Upper lobe of left lung (tissue), 6 donors: Measurements from ENCODE around the gene ADRB2. TPM values are rescaled to one million over a fixed set of nuclear protein-coding genes. Genes with fewer than 3 reads are reported as not detected.
A peak's percentile ranks its signal among the peaks of the same experiment; 100 is the strongest.

Experiments used
- ATAC-seq, 2 donors: fragments of 200-7000 bp; cut with Tn5 transposase; one replicate each; pipeline ENCODE4 v1.9.1; 2022; ENCODE audit warnings: mild to moderate bottlenecking in 2 of 2, moderate library complexity in 2 of 2; ENCODE audit not compliant: low FRiP score in 2 of 2
- DNase-seq, 2 donors: peaks; one replicate each; pipeline ENCODE4 v3.0.0-alpha.2; 2019 to 2020
- H3K27ac ChIP-seq, 4 donors: fragments of 200-600 bp; sonication (generic); one replicate each; pipeline ENCODE4 v1.5.1; 2016 to 2019
- H3K27me3 ChIP-seq, 4 donors: fragments of 200-600 bp; sonication (generic); one replicate each; pipeline ENCODE4 v1.5.1; 2017 to 2019
- H3K36me3 ChIP-seq, 4 donors: fragments of 200-600 bp; sonication (generic); one replicate each; pipeline ENCODE4 v1.5.1; 2016 to 2019
- H3K4me1 ChIP-seq, 4 donors: fragments of 200-600 bp; sonication (generic); one replicate each; pipeline ENCODE4 v1.5.1; 2018 to 2019
- H3K4me3 ChIP-seq, 4 donors: fragments of 200-600 bp; sonication (generic); one replicate each; pipeline ENCODE4 v1.5.1; 2017 to 2019; ENCODE audit warnings: mild to moderate bottlenecking in 2 of 4, moderate library complexity in 1 of 4
- H3K9me3 ChIP-seq, 4 donors: fragments of 200-600 bp; sonication (generic); one replicate each; pipeline ENCODE4 v1.5.1; 2018 to 2019
- CTCF ChIP-seq, 6 experiments: fragments of 450-650 bp in 4 of 6; fragments of 200-600 bp in 2 of 6; sonication (generic) in 2 of 6; IDR thresholded peaks; one replicate each; pipeline ENCODE4 v1.5.1; 2016 to 2019; ENCODE audit warnings: antibody characterized with exemption in 6 of 6
- EP300 ChIP-seq, 4 donors: sonication (generic); formaldehyde crosslinking; IDR thresholded peaks; one replicate each; pipeline ENCODE4 v1.5.1; 2017; ENCODE audit warnings: antibody characterized with exemption in 4 of 4, control low read depth in 2 of 4
- POLR2A ChIP-seq, 4 donors: fragments of 450-650 bp; IDR thresholded peaks; one replicate each; pipeline ENCODE4 v1.5.1; 2016 to 2017; ENCODE audit warnings: antibody characterized with exemption in 4 of 4, mild to moderate bottlenecking in 2 of 4
- POLR2AphosphoS5 ChIP-seq, 2 donors: sonication (generic); formaldehyde crosslinking; IDR thresholded peaks; one replicate each; pipeline ENCODE4 v1.5.1; 2017; ENCODE audit warnings: antibody characterized with exemption in 2 of 2
- WGBS, 2 donors: methylation state at CpG; one replicate each; pipeline ENCODE4 v1.1.5; 2017 to 2018; 5-methylcytosine and 5-hydroxymethylcytosine counted together
- total RNA-seq, 6 donors: library from RNA; depleted of rRNA in 4 of 6; stranded (reverse); fragments of >200 nt in 4 of 6; gene quantifications; one replicate each; pipeline versions ENCODE4 v1.1.0 to v1.2.1, GENCODE V29; 2016 to 2021
- donor health status: DM: no; HTN: no; CAD: no; lungs with moderate emphysema.
- donor health status: DM: no; HTN: yes; CAD: no; lungs with severe emphysema.

Gene ADRB2
- total RNA-seq = 10 to 100 TPM; 22.4 to 77.4 (median 34.2) TPM

DNA sequence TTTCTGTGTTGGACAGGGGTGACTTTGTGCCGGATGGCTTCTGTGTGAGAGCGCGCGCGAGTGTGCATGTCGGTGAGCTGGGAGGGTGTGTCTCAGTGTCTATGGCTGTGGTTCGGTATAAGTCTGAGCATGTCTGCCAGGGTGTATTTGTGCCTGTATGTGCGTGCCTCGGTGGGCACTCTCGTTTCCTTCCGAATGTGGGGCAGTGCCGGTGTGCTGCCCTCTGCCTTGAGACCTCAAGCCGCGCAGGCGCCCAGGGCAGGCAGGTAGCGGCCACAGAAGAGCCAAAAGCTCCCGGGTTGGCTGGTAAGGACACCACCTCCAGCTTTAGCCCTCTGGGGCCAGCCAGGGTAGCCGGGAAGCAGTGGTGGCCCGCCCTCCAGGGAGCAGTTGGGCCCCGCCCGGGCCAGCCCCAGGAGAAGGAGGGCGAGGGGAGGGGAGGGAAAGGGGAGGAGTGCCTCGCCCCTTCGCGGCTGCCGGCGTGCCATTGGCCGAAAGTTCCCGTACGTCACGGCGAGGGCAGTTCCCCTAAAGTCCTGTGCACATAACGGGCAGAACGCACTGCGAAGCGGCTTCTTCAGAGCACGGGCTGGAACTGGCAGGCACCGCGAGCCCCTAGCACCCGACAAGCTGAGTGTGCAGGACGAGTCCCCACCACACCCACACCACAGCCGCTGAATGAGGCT lies at the start of gene ADRB2:
ADRB2 (plus strand) TSS at position 559 of the 686 bp plus-strand sequence. CDS start 221 bp downstream, outside the sequence.
- DNase-seq (peak; percentile 98 to 99), ATAC-seq (peak; percentile 97 to 99)
- Histone ChIP-seq H3K4me1 (peaks cover 17 to 57% (median 32%) of the 10 kb centered on the region in 4 donors), H3K9me3 (no peaks in the 10 kb centered on the region), H3K4me3 (peak within 1 kb of the TSS; percentile 53 to 79 (median 67)), H3K36me3 (no peaks in the 10 kb centered on the region), H3K27ac (peak within 1 kb of the TSS; percentile 89 to 99 (median 92)), H3K27me3 (no peaks in the 10 kb centered on the region)
- 0% methylated on average over 10 to 17 of the region's 42 CpGs for WGBS, 2 donors
- TF ChIP-seq POLR2A (IDR thresholded peaks at IDR 0.05) (peak; percentile 63 to 99 (median 98)), CTCF (IDR thresholded peaks at IDR 0.05) (peak in 1 of 6 experiments; percentile 28), POLR2AphosphoS5 (IDR thresholded peaks at IDR 0.05) (peak; percentile 98 to 100), EP300 (IDR thresholded peaks at IDR 0.05) (peak in 2 of 4 donors; percentile 10 to 90)

GRCh38 chr5:148776780-148777179 lies 49.6 kb upstream of the ADRB2 start:
- Histone ChIP-seq H3K36me3 (no peaks in the 10 kb centered on the region), H3K4me3 (no peak overlapping the region), H3K4me1 (no peaks in the 10 kb centered on the region), H3K27ac (no peak overlapping the region), H3K9me3 (no peaks in the 10 kb centered on the region), H3K27me3 (no peaks in the 10 kb centered on the region)
- ATAC-seq (peak; percentile 38 to 67), DNase-seq (peak in 1 of 2 donors; percentile 44)
- WGBS, 2 donors = 87 to 94% methylated on average over 1 of the region's 1 CpG
- no peak for TF ChIP-seq CTCF (IDR thresholded peaks at IDR 0.05)
- no peak for TF ChIP-seq EP300 (IDR thresholded peaks at IDR 0.05)
- no peak for TF ChIP-seq POLR2A (IDR thresholded peaks at IDR 0.05)
- TF ChIP-seq POLR2AphosphoS5 (IDR thresholded peaks at IDR 0.05) = no peak

- no peaks in the 10 kb centered on the region for H3K36me3 ChIP-seq
- no peak for ATAC-seq
- H3K9me3 ChIP-seq = no peaks in the 10 kb centered on the region
- H3K4me1 ChIP-seq = no peaks in the 10 kb centered on the region
- TF ChIP-seq EP300 (IDR thresholded peaks at IDR 0.05) (no peak), CTCF (IDR thresholded peaks at IDR 0.05) (no peak), POLR2A (IDR thresholded peaks at IDR 0.05) (no peak), POLR2AphosphoS5 (IDR thresholded peaks at IDR 0.05) (no peak)
- no peak overlapping the region for H3K27ac ChIP-seq
- no peaks in the 10 kb centered on the region for H3K27me3 ChIP-seq
- DNase-seq = no peak
- H3K4me3 ChIP-seq = no peak overlapping the region
Observed at GRCh38 chr5:148778882-148779281, 47.5 kb upstream of the ADRB2 start.

DNA sequence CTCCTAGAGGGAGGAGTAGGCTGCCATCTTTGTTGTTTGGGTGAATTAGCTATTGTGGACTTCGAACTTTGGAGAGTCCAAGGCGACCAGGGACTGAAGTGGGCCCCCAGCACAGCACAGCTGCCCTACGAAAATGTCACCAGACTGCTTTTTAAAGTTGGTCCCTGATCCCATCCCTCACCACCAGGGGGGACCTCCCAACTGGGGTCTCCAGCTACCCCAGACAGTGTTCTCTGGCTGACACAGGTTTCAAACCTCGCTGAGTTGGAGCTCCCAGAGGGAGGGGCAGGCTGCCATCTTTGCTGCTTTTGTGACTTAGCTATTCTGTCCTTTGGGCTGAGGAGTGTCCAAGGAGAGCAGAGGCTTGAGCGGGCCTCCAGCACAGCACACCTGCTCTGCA lies 45.7 kb upstream of the ADRB2 start:
- 93 to 95% methylated on average over 4 to 5 of the region's 5 CpGs for WGBS, 2 donors
- H3K4me1 ChIP-seq = no peaks in the 10 kb centered on the region
- no peaks in the 10 kb centered on the region for H3K27me3 ChIP-seq
- H3K27ac ChIP-seq = no peak overlapping the region
- H3K36me3 ChIP-seq = no peaks in the 10 kb centered on the region
- TF ChIP-seq POLR2AphosphoS5 (IDR thresholded peaks at IDR 0.05) (no peak), POLR2A (IDR thresholded peaks at IDR 0.05) (no peak), EP300 (IDR thresholded peaks at IDR 0.05) (no peak), CTCF (IDR thresholded peaks at IDR 0.05) (no peak)
- no peak overlapping the region for H3K4me3 ChIP-seq
- no peaks in the 10 kb centered on the region for H3K9me3 ChIP-seq
- DNase-seq (no peak), ATAC-seq (no peak)

DNA sequence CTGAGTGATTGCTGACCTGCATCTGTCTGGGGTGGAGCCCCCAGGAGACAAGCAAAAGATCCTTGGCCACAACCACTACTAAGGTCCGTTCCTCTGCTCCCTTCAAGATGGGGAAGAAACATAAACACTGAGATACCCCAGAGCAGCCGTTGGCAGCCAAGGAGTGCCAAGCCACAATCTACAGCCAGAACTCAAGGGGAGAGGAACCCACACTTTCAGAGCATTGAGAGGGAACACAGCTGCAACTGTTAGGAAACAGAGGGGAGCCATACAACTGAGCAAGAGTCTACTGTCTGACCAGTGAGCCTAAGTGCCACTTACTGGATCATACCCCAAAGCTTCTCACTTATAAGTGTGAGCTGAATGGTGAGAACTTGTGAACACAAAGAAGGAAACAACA lies 44.6 kb upstream of the ADRB2 start:
- no peaks in the 10 kb centered on the region for H3K9me3 ChIP-seq
- H3K27me3 ChIP-seq = no peaks in the 10 kb centered on the region
- TF ChIP-seq POLR2AphosphoS5 (IDR thresholded peaks at IDR 0.05) (no peak), CTCF (IDR thresholded peaks at IDR 0.05) (no peak), EP300 (IDR thresholded peaks at IDR 0.05) (no peak), POLR2A (IDR thresholded peaks at IDR 0.05) (no peak)
- 52 to 100% methylated on average over 1 to 2 of the region's 2 CpGs for WGBS, 2 donors
- H3K4me1 ChIP-seq = no peaks in the 10 kb centered on the region
- ATAC-seq (no peak), DNase-seq (no peak)
- H3K27ac ChIP-seq = no peak overlapping the region
- no peak overlapping the region for H3K4me3 ChIP-seq
- no peaks in the 10 kb centered on the region for H3K36me3 ChIP-seq
